ENCODE data around the gene PLXNB1.

Gene PLXNB1

DNA sequence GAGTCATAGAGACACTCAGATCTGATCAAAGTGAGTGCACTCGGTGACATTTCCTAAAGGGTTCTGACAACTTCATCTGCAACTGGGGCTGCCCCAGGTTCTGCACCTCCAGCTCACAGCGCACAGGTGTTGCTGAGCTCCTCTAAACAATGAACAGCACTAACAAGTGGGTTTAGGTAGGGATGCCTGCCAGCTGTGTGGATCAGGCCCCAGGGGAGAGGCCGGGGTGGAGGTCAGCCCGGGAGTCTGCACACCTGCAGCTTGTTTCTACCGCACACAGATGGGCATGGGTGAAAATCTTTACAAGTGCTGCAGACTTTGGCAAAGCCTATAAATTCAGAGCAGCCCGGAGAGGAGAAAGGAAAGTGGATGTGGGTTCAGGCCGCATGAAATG, 57.5 kb downstream of the PLXNB1 start:
- TF ChIP-seq, protein P1, sequence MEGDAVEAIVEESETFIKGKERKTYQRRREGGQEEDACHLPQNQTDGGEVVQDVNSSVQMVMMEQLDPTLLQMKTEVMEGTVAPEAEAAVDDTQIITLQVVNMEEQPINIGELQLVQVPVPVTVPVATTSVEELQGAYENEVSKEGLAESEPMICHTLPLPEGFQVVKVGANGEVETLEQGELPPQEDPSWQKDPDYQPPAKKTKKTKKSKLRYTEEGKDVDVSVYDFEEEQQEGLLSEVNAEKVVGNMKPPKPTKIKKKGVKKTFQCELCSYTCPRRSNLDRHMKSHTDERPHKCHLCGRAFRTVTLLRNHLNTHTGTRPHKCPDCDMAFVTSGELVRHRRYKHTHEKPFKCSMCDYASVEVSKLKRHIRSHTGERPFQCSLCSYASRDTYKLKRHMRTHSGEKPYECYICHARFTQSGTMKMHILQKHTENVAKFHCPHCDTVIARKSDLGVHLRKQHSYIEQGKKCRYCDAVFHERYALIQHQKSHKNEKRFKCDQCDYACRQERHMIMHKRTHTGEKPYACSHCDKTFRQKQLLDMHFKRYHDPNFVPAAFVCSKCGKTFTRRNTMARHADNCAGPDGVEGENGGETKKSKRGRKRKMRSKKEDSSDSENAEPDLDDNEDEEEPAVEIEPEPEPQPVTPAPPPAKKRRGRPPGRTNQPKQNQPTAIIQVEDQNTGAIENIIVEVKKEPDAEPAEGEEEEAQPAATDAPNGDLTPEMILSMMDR (IDR thresholded peaks at IDR 0.05; ENCODE audit: insufficient read depth, low read length) = no peak
- no peak for TF ChIP-seq SPI1 (IDR thresholded peaks at IDR 0.05; ENCODE audit: borderline replicate concordance, low read depth)
- TF ChIP-seq REST (IDR thresholded peaks at IDR 0.05; ENCODE audit: insufficient replicate concordance, low read depth) = no peak
- no peak for TF ChIP-seq GABPA (IDR thresholded peaks at IDR 0.05; ENCODE audit: low read depth)
- DNase-seq (ENCODE audit: low read depth in 1 of 2, low spot score in 1 of 2) = no peak
- Histone ChIP-seq H3K27ac (replicated peaks) (no peak overlapping the region), H3K27me3 (ENCODE audit: insufficient read depth, poor library complexity, severe bottlenecking) (no peaks in the 10 kb centered on the region), H3K4me3 (replicated peaks; ENCODE audit: insufficient read depth, low read length) (no peak overlapping the region)

DNA sequence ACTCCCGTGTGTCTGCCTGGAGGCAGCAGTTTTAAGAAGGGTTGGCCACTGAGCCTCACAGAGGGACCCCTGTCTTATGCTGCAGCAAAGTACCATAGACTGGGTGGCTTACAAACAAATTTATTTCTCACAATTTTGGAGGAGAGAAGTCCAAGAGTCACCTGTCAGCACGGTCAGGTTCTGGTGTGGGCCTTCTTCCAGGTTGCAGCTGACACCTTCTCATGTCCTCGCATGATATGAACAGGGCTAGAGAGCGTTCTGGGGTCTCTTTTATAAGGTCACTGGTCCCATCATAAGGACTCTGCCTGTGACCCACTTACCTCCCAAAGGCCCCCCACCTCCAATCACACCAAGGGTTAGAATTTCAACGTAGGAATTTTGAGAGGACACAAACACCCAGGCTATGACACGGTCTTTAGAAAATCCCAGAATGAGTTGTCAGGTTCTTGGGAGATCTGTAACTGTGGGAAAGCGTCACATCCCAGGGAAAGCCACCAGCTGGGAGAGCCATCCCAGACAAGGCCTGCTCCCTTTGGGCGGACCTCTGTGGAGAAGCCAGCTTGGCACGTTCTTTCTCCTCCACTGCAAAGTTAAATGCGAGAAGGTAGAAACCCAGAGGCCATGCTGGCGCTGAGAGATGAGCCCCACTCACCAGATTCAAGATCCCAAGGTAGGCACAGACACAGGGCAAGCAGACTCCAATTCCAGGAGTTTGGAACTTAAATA, 58.1 kb downstream of the PLXNB1 start, which contains the start of gene FBXW12:
Gene FBXW12, plus strand, starts transcription at position 569 of the 726 bp plus-strand sequence. CDS start 549 bp downstream, outside the sequence.
- Histone ChIP-seq H3K27ac (replicated peaks) (no peak within 1 kb of the TSS), H3K27me3 (ENCODE audit: insufficient read depth, poor library complexity, severe bottlenecking) (no peaks in the 10 kb centered on the region), H3K4me3 (replicated peaks; ENCODE audit: insufficient read depth, low read length) (no peak within 1 kb of the TSS)
- no peak for DNase-seq (ENCODE audit: low read depth in 1 of 2, low spot score in 1 of 2)
- TF ChIP-seq SPI1 (IDR thresholded peaks at IDR 0.05; ENCODE audit: borderline replicate concordance, low read depth) (no peak), POLR2AphosphoS5 (IDR thresholded peaks at IDR 0.05; ENCODE audit: low read depth) (no peak), REST (IDR thresholded peaks at IDR 0.05; ENCODE audit: insufficient replicate concordance, low read depth) (no peak), GABPA (IDR thresholded peaks at IDR 0.05; ENCODE audit: low read depth) (no peak)
- TF ChIP-seq, protein P1 (IDR thresholded peaks at IDR 0.05; ENCODE audit: insufficient read depth, low read length) = no peak

DNA sequence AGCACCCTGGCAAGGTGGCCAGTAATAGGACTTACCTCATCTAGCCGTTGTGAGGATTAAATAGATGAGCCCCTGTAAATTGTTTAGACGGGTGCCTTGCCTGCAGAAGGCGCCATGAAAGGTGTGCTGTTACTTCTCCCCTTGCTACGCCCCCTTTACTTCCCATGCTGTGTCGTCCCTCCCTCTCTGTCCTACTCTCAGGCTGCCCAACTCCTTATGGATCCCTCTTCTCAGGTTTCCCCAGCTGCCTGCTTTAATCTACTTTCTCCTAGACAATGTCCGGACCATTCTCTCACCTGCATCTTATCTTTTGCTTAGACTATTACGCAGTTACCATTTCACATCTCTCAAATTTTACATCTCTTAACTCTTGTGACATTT, 59.6 kb downstream of the PLXNB1 start:
- no peak overlapping the region for H3K27ac ChIP-seq (replicated peaks)
- no peak overlapping the region for H3K4me3 ChIP-seq (replicated peaks; ENCODE audit: insufficient read depth, low read length)
- H3K27me3 ChIP-seq (ENCODE audit: insufficient read depth, poor library complexity, severe bottlenecking) = no peaks in the 10 kb centered on the region
- no peak for TF ChIP-seq REST (IDR thresholded peaks at IDR 0.05; ENCODE audit: insufficient replicate concordance, low read depth)
- TF ChIP-seq SPI1 (IDR thresholded peaks at IDR 0.05; ENCODE audit: borderline replicate concordance, low read depth) = no peak
- TF ChIP-seq, protein P1 (IDR thresholded peaks at IDR 0.05; ENCODE audit: insufficient read depth, low read length) = no peak
- no peak for TF ChIP-seq POLR2AphosphoS5 (IDR thresholded peaks at IDR 0.05; ENCODE audit: low read depth)
- TF ChIP-seq GABPA (IDR thresholded peaks at IDR 0.05; ENCODE audit: low read depth) = no peak
- no peak for DNase-seq (ENCODE audit: low read depth in 1 of 2, low spot score in 1 of 2)

Data from HL-60 (cell line).